Activated effector memory CD4-positive, alpha-beta T cell treated with Interleukin-2 at 50 U/mL for 16 hours (primary cell): ENCODE data around the gene EXOC3L1.

Source experiments
- DNase-seq: peaks from one replicate; pipeline ENCODE4 v3.0.0-alpha.2; 2020

EXOC3L1 gene

GRCh38 chr16:67213197-67214019 is 23.5 kb upstream of the EXOC3L1 start:
- no peak for DNase-seq

GRCh38 chr16:67212766-67213165 is 22.8 kb upstream of the EXOC3L1 start:
- no peak for DNase-seq

- no peak for DNase-seq
These were observed 21.7 kb upstream of the EXOC3L1 start for GRCh38 chr16:67211674-67212073.

- no peak for DNase-seq
These were observed 20.4 kb upstream of the EXOC3L1 start for GRCh38 chr16:67210069-67210937.

- no peak for DNase-seq
These were observed 19.6 kb upstream of the EXOC3L1 start for GRCh38 chr16:67209565-67209964.

GRCh38 chr16:67208154-67208896 is 18.4 kb upstream of the EXOC3L1 start:
- DNase-seq: no peak

GRCh38 chr16:67207249-67208091 is 17.5 kb upstream of the EXOC3L1 start:
- DNase-seq: no peak

GRCh38 chr16:67206838-67207248 is 16.9 kb upstream of the EXOC3L1 start:
- no peak for DNase-seq

- no peak for DNase-seq
These were observed 16.3 kb upstream of the EXOC3L1 start for GRCh38 chr16:67206129-67206837.

- no peak for DNase-seq
These were observed 14.1 kb upstream of the EXOC3L1 start for GRCh38 chr16:67204076-67204475.

GRCh38 chr16:67202956-67203493 is 13.1 kb upstream of the EXOC3L1 start:
- no peak for DNase-seq

- no peak for DNase-seq
These were observed 12.5 kb upstream of the EXOC3L1 start for GRCh38 chr16:67202426-67202825.

GRCh38 chr16:67201411-67202345 is 11.7 kb upstream of the EXOC3L1 start:
- DNase-seq: no peak

GRCh38 chr16:67200491-67200890 is 10.6 kb upstream of the EXOC3L1 start:
- no peak for DNase-seq

GRCh38 chr16:67199808-67200198 is 9.9 kb upstream of the EXOC3L1 start:
- no peak for DNase-seq

- no peak for DNase-seq
These were observed 9.3 kb upstream of the EXOC3L1 start, which contains the start of gene ELMO3 for GRCh38 chr16:67199011-67199807. Gene ELMO3, plus strand, starts transcription at chr16:67199131. Its CDS starts 196 bp downstream, at chr16:67199327.

GRCh38 chr16:67198238-67198734 is 8.3 kb upstream of the EXOC3L1 start:
- no peak for DNase-seq

GRCh38 chr16:67197704-67198103 is 7.8 kb upstream of the EXOC3L1 start:
- no peak for DNase-seq

GRCh38 chr16:67196881-67197280 is 6.9 kb upstream of the EXOC3L1 start:
- no peak for DNase-seq
